ENCODE data around the gene MYT1. TPM values are rescaled to one million over a fixed set of nuclear protein-coding genes. Genes with fewer than 3 reads are reported as not detected.

MYT1 gene
- total RNA-seq, 2 donors from 2014 or later = 0.21 to 0.34 TPM

DNA sequence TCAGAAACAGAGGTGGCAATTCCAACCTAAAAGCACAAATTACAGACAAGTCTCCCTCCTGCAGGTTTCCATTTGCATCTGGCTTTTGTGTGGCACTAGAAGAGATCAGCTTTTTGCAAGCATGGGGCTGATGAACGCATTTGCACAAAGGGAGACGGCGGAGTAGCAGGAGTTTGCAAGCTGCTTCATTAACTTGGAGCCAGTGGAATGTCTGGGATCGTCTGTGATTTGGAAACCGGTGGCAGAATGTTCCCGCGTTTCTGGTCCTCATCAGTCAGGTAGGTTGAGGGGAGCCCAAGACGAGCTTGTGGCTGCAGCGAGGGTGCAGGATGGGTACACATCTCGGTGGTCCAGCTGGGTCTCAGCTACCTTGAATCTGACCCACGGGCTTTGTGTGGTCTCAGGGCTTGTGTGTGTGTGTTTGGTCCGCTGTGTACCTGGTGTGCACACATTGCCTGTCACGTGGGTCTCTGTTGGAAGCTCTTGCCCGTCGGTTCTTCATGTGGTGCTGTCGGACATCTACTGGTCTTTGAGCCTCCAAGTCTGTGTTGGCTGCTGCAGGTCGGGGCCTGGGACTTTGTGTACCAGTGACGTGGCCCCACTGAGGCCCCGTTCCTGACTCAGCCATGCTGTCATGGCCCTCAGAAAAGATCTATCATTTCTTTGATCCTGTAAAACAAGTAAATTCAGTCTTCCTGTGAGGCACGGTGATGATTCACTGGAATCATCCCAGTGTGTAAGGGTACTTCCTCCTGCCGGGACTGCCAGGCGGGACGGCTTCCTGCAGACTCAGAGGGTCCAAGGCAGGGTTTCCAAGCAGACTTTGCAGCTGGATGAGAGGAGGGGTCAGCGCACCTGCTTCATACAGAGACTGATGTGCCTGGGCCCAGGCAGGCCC, 12.4 kb upstream of the MYT1 start:
- DNase-seq (no peak), ATAC-seq (no peak)
- intact Hi-C loops (cut with DNase I) = no loop called here

- ATAC-seq (no peak), DNase-seq (no peak)
- intact Hi-C loops (cut with DNase I) = no loop called here
Measured at GRCh38 chr20:64152906-64153305, 11.3 kb upstream of the MYT1 start.

DNA sequence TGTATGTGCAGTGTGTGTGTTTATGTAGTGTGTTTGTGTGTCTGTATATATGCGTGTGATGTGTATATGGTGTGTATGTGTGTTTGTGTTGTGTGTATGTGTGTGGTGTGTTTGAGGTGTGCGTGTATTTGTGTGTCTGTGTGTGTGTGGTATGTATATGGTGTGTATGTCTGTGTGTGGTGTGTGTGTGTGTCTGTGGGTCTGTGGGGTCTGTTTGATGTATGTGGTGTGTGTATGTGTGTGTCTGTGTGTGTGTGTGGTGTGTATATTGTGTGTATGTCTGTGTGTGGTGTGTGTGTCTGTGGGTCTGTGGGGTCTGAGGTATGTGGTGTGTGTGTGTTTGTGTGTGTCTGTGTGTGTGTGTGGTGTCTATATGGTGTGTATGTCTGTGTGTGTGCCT, 10.8 kb upstream of the MYT1 start:
- DNase-seq = no peak
- intact Hi-C loops (cut with DNase I) = no loop called here
- ATAC-seq = no peak

DNA sequence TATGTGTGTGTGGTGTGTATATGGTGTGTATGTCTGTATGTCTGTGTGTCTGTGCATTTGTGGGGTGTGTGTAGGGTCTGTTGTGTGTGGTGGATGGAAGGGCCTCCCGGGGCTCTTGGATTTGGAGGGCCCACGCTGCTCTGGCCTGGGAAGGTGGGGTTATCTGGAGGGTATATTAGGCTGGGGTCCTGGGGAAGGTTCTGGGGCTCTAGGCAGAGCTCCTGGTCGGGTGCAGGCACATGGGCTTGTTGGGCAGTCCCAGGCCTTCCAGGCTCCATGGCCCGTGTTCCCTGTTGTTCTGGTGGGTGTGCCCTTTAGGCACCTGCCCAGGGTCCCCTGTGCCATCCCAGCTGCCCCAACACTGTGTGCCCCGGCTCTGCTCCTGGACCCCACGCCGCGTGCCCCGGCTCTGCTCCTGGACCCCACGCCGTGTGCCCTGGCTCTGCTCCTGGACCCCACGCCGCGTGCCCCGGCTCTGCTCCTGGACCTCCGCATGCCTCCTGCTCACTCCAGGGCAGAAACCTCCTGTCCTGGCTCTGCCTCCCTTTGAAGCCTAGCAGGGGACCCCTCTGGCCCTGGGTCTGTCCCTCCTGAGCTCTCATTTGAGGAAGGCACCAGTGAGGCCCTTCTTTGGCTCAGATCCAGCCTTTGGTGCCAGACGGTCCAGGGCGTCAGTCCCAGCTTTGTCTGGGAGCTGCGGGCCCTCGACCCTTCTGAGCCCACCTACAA, 10.2 kb upstream of the MYT1 start:
- ATAC-seq (no peak), DNase-seq (no peak)
- intact Hi-C loops (cut with DNase I) = no loop called here

GRCh38 chr20:64154590-64155257, 9.5 kb upstream of the MYT1 start:
- DNase-seq (no peak), ATAC-seq (no peak)
- intact Hi-C loops (cut with DNase I) = no loop called here

- DNase-seq (no peak), ATAC-seq (no peak)
- intact Hi-C loops (cut with DNase I) = no loop called here
Measured at GRCh38 chr20:64155258-64156135, 8.8 kb upstream of the MYT1 start.

DNA sequence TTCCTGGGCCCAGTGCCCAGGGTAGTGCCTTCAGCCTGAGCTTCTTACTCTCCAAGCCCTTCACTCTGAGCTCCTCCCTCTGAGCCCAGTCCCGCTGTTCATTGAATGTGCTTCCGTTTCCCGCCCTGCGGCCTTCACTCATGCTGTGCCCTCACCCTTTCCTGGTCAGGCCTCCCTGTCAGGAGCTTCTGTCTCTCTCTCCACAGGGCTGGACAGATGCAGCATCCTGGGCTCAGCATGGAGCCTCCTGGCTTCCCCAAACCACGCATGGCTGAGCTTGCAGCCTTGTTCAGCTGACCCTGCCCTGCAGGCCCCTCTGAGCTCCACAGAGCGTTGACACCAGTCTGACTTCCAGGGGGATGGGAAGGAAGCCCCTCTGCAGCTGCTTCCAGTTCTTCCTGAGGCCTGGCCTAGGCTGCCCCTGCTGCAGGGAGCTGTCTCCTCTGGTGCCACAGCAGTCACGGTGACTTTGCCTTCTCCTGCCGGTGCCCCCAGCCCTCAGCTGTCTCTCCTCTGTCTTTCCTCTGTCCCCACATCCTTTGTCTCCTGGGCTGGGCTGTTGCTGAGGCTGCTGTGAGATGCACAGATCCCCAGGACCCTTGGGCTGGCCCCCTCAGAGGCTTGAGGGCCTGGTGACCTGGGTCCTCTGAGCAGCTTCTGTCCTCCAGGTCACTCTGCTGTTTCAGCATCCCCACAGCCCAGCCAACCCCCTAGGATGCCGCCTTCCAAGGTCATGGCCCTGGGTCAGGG, 7.9 kb upstream of the MYT1 start:
- no peak for ATAC-seq
- DNase-seq = no peak
- intact Hi-C loops (cut with DNase I) = no loop called here

- ATAC-seq = no peak
- DNase-seq = no peak
- intact Hi-C loops (cut with DNase I) = no loop called here
Measured at GRCh38 chr20:64156886-64157875, 7.1 kb upstream of the MYT1 start.

- intact Hi-C loops (cut with DNase I) = no loop called here
- DNase-seq = no peak
- no peak for ATAC-seq
Measured at GRCh38 chr20:64157878-64158277, 6.4 kb upstream of the MYT1 start.

DNA sequence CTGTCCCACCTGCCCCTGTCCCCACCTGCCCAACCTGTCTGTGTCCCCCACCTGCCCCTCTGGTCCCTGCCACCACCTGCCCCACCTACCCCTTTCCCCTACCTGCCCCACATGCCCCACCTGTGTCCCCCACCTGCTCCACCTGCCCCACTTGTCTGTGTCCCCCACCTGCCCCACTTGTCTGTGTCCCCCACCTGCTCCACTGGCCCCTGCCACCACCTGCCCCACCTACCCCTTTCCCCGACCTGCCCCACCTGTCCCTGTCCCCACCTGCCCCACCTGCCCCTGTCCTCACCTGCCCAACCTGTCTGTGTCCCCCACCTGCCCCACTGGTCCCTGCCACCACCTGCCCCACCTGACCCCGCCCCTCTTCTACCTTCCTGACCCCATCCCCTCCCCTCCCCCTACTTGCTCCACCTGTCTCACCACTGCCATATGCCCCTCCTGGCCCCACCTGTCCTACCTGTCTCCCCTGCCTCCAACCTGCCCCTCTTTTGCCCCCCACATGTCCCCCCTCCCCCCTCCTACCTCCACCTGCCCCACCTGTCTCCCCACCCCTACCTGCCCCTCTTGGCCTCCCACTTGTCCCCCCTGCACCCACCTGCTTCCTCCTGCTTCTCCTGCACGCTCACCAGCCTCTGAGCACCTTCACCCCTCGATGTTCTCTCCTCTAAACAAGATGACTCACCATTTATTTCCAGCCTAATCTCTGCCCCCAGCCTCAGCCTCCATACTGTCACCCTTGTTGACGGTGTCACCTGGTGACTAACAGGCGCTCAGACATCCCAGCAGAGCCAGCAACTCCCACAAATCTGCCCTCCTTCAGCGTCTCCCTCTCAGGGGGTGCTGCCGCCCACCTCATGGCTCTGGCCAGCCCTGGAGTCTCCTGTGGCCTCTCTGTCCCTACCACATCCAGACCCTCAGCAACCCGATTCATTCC, 5.6 kb upstream of the MYT1 start:
- DNase-seq (no peak), ATAC-seq (no peak)
- intact Hi-C loops (cut with DNase I) = no loop called here

- DNase-seq (no peak), ATAC-seq (no peak)
- intact Hi-C loops (cut with DNase I) = no loop called here
Measured at GRCh38 chr20:64159286-64159680, 5.0 kb upstream of the MYT1 start.

- no peak for ATAC-seq
- DNase-seq = no peak
- intact Hi-C loops (cut with DNase I) = no loop called here
Measured at GRCh38 chr20:64159711-64160110, 4.5 kb upstream of the MYT1 start.

GRCh38 chr20:64160118-64160517, 4.1 kb upstream of the MYT1 start:
- ATAC-seq = no peak
- intact Hi-C loops (cut with DNase I) = no loop called here
- no peak for DNase-seq

DNA sequence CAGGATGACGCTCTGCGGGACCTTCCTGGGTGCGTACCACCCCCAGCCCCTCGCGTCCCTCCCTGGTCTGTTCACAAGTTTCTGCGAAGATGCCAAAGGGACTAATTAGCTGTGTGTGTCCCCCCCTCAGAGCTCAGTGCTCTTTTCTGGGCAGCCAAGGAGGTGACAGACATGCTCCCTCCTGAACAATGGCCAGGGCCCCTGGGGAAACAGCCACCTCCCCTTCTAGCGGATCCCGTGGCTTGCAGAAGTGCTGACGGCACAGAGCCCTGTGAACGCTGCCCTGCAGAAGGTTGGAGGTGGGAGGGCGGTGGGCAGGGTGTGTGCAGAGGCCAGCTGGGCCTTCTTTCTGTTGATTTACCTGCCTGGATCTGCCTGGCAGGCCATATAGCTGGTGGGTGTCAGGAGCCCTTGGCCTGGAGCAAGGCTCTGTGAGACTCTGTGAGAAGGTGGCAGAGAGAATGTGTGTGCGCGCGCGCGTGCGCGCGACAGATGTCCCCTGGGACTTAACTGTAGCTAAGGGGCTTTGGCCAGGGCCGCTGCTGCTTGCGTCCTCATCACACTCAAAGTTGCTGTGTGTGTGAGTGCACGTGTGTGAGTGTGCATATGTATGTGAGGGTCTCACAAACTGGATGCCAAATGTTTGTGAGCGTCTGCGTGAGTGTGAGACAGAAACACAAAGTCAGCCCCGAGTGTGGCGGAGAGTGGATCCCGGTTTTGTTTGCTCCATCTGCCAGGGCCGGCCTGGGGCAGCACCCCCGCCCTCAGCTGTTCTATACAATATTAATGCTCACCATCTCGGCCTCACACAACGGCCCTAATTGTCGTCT, 3.5 kb upstream of the MYT1 start:
- intact Hi-C loops (cut with DNase I) = no loop called here
- DNase-seq (no peak), ATAC-seq (no peak)
